Astrocyte (in vitro differentiated cells and primary cell): ENCODE results near the gene PSENEN. TPM values are rescaled to one million over a fixed set of nuclear protein-coding genes. Genes with fewer than 3 reads are reported as not detected.

Experiments used
- DNase-seq: peaks from one replicate; pipeline ENCODE4 v3.0.0-alpha.2; 2010; ENCODE audit warnings: low read depth
- FAIRE-seq: peaks from 2 replicates; lab custom pipeline; 2011; peaks lifted over from hg19 to GRCh38; lab: Jason Lieb, UNC
- H2AFZ ChIP-seq: 2 replicates; pipeline ENCODE4 v1.6.0; 2012; ENCODE audit warnings: low read depth, low read length, inconsistent platforms
- H3K27ac ChIP-seq: 2 replicates; pipeline ENCODE4 v1.5.1; 2011; ENCODE audit warnings: low read depth, low read length, inconsistent platforms
- H3K27me3 ChIP-seq: 2 replicates; pipeline ENCODE4 v1.6.0; 2011; ENCODE audit warnings: low read length, inconsistent platforms; ENCODE audit not compliant: insufficient read depth
- H3K36me3 ChIP-seq: 2 replicates; pipeline ENCODE4 v1.5.1; 2011; ENCODE audit warnings: low read length, inconsistent platforms; ENCODE audit not compliant: insufficient read depth
- H3K4me1 ChIP-seq: 2 replicates; pipeline ENCODE4 v1.5.1; 2011; ENCODE audit warnings: low read length, inconsistent platforms; ENCODE audit not compliant: insufficient read depth
- H3K4me2 ChIP-seq: 2 replicates; pipeline ENCODE4 v1.6.0; 2012; ENCODE audit warnings: low read length, inconsistent platforms
- H3K4me3 ChIP-seq: 2 replicates; pipeline ENCODE4 v1.5.1; 2011; ENCODE audit warnings: low read depth, mild to moderate bottlenecking, low read length, inconsistent platforms; ENCODE audit not compliant: insufficient read depth
- H3K79me2 ChIP-seq: 2 replicates; pipeline ENCODE4 v1.6.0; 2012; ENCODE audit warnings: mild to moderate bottlenecking, low read length, inconsistent platforms; ENCODE audit not compliant: insufficient read depth
- H3K9ac ChIP-seq: 2 replicates; pipeline ENCODE4 v1.6.0; 2012; ENCODE audit warnings: mild to moderate bottlenecking, low read length, inconsistent platforms
- H3K9me3 ChIP-seq: 2 replicates; pipeline ENCODE4 v1.5.1; 2012; ENCODE audit warnings: low read depth, mild to moderate bottlenecking, low read length, inconsistent platforms; ENCODE audit not compliant: insufficient read depth
- H4K20me1 ChIP-seq: 2 replicates; pipeline ENCODE4 v1.6.0; 2012; ENCODE audit warnings: low read length, inconsistent platforms; ENCODE audit not compliant: insufficient read depth
- H3K27ac Mint-ChIP-seq: one replicate; pipeline ENCODE4 v1.8.0; 2021; ENCODE audit warnings: mild to moderate bottlenecking, mixed read lengths; ENCODE audit not compliant: unreplicated experiment
- H3K27me3 Mint-ChIP-seq: one replicate; pipeline ENCODE4 v1.8.0; 2021; ENCODE audit warnings: low read depth, mixed read lengths; ENCODE audit not compliant: unreplicated experiment
- H3K36me3 Mint-ChIP-seq: one replicate; pipeline ENCODE4 v1.8.0; 2021; ENCODE audit warnings: low read depth, mixed read lengths; ENCODE audit not compliant: unreplicated experiment
- H3K4me1 Mint-ChIP-seq: one replicate; pipeline ENCODE4 v1.8.0; 2021; ENCODE audit warnings: low read depth, mixed read lengths; ENCODE audit not compliant: unreplicated experiment
- H3K4me3 Mint-ChIP-seq: one replicate; pipeline ENCODE4 v1.8.0; 2021; ENCODE audit warnings: mild to moderate bottlenecking, moderate library complexity, mixed read lengths; ENCODE audit not compliant: unreplicated experiment
- H3K9me3 Mint-ChIP-seq: one replicate; pipeline ENCODE4 v1.8.0; 2021; ENCODE audit warnings: mild to moderate bottlenecking, mixed read lengths; ENCODE audit not compliant: unreplicated experiment
- CTCF ChIP-seq: IDR thresholded peaks from 2 replicates; pipeline ENCODE4 v1.5.1; 2011; ENCODE audit warnings: low read depth, mild to moderate bottlenecking, inconsistent platforms, low read length, moderate library complexity; ENCODE audit not compliant: insufficient read depth
- EZH2 ChIP-seq: IDR thresholded peaks from 2 replicates; pipeline ENCODE4 v1.6.1; 2012; ENCODE audit warnings: mild to moderate bottlenecking, low read length, inconsistent platforms; ENCODE audit not compliant: insufficient read depth
- total RNA-seq: library from RNA; stranded (reverse); gene quantifications from 2 replicates; pipeline ENCODE4 v1.2.1, GENCODE V29; 2021

Gene PSENEN
- total RNA-seq, 1 donor from 2014 or later = 100 TPM

GRCh38 chr19:35781650-35782049 is 36.2 kb downstream of the PSENEN start:
- Histone ChIP-seq H3K4me2 (no peak overlapping the region), H2AFZ (no peak overlapping the region), H3K4me1 (peaks cover 5% of the 10 kb centered on the region), H3K9me3 (no peaks in the 10 kb centered on the region), H3K4me3 (no peak overlapping the region), H3K27me3 (no peaks in the 10 kb centered on the region), H3K36me3 (no peaks in the 10 kb centered on the region), H3K79me2 (no peaks in the 10 kb centered on the region), H3K27ac (no peak overlapping the region), H3K9ac (no peak overlapping the region), H4K20me1 (peaks cover 7% of the 10 kb centered on the region)
- no peak overlapping the region for H3K4me3 Mint-ChIP-seq
- TF ChIP-seq CTCF = no peak
- TF ChIP-seq EZH2 = no peak
- peaks cover 11% of the 10 kb centered on the region for H3K36me3 Mint-ChIP-seq
- peaks cover 39% of the 10 kb centered on the region for H3K27me3 Mint-ChIP-seq
- peaks cover 3% of the 10 kb centered on the region for H3K9me3 Mint-ChIP-seq
- DNase-seq = no peak
- H3K4me1 Mint-ChIP-seq = peaks cover 10% of the 10 kb centered on the region
- FAIRE-seq = no peak
- no peak overlapping the region for H3K27ac Mint-ChIP-seq

- Mint-ChIP-seq H3K9me3 (no peaks in the 10 kb centered on the region), H3K27me3 (peaks cover 35% of the 10 kb centered on the region), H3K36me3 (peaks cover 11% of the 10 kb centered on the region), H3K4me1 (peaks cover 4% of the 10 kb centered on the region), H3K4me3 (no peak overlapping the region), H3K27ac (no peak overlapping the region)
- H3K27me3 ChIP-seq = no peaks in the 10 kb centered on the region
- H3K27ac ChIP-seq = no peak overlapping the region
- no peak overlapping the region for H3K4me2 ChIP-seq
- H3K4me3 ChIP-seq = no peak overlapping the region
- DNase-seq (no peak), FAIRE-seq (no peak)
- H2AFZ ChIP-seq = no peak overlapping the region
- no peak overlapping the region for H3K9ac ChIP-seq
- H4K20me1 ChIP-seq = no peaks in the 10 kb centered on the region
- H3K36me3 ChIP-seq = no peaks in the 10 kb centered on the region
- TF ChIP-seq EZH2 (no peak), CTCF (no peak)
- H3K4me1 ChIP-seq = no peaks in the 10 kb centered on the region
- H3K9me3 ChIP-seq = no peaks in the 10 kb centered on the region
- no peaks in the 10 kb centered on the region for H3K79me2 ChIP-seq
Observed at GRCh38 chr19:35782589-35782988, 37.1 kb downstream of the PSENEN start.

- TF ChIP-seq EZH2 = no peak
- TF ChIP-seq CTCF = no peak
- Mint-ChIP-seq H3K27ac (no peak overlapping the region), H3K9me3 (no peaks in the 10 kb centered on the region), H3K36me3 (peaks cover 11% of the 10 kb centered on the region), H3K4me1 (peaks cover 4% of the 10 kb centered on the region), H3K27me3 (peaks cover 37% of the 10 kb centered on the region), H3K4me3 (no peak overlapping the region)
- H4K20me1 ChIP-seq = no peaks in the 10 kb centered on the region
- FAIRE-seq (no peak), DNase-seq (no peak)
- H3K27me3 ChIP-seq = no peaks in the 10 kb centered on the region
- no peak overlapping the region for H3K4me2 ChIP-seq
- no peak overlapping the region for H3K27ac ChIP-seq
- H3K36me3 ChIP-seq = no peaks in the 10 kb centered on the region
- H3K9ac ChIP-seq = no peak overlapping the region
- no peaks in the 10 kb centered on the region for H3K9me3 ChIP-seq
- H3K4me1 ChIP-seq = no peaks in the 10 kb centered on the region
- H3K4me3 ChIP-seq = no peak overlapping the region
- H2AFZ ChIP-seq = no peak overlapping the region
- no peaks in the 10 kb centered on the region for H3K79me2 ChIP-seq
Observed at GRCh38 chr19:35783469-35784434, 38.3 kb downstream of the PSENEN start.
